ENCODE data around the gene DPEP1.

DPEP1 gene

DNA sequence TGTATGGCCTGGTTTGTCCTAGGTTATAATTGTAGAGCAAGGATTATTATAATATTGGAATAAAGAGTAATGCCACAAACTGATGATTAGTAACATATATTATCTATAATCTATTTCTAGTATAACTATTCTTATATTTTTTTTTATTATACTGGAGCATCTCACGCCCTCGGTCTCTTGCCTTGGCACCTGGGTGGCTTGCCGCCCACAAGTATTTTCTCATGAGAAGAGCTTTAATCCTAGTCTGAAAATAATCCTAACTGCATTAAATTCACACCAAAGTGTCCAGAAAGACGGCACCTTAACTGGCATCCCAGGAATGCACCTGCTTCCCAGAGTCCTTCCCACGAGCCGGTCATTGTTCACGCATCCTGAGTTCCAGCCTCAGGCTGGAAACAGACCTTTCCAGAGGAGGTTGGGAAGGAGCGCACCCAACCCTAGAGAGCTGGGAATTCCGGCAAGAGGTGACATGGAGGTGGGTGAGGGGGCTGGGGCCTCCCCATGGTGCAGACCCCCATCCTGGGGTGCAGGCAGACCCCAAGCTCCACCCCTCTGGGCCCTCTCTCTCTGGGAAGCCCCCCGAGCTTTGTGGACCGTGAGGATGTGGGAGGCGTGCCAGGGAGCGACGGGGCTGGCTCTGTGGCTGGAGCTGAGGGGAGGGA lies 28.1 kb downstream of the DPEP1 start:
- no peaks in the 10 kb centered on the region for H3K79me2 ChIP-seq (ENCODE audit: low read length)
- no peaks in the 10 kb centered on the region for H3K9me3 ChIP-seq (ENCODE audit: insufficient read depth, low read length)
- no peak overlapping the region for H3K27ac ChIP-seq (ENCODE audit: low read length)
- no peak overlapping the region for H3K4me3 ChIP-seq (ENCODE audit: low read length)
- TF ChIP-seq, protein P1, sequence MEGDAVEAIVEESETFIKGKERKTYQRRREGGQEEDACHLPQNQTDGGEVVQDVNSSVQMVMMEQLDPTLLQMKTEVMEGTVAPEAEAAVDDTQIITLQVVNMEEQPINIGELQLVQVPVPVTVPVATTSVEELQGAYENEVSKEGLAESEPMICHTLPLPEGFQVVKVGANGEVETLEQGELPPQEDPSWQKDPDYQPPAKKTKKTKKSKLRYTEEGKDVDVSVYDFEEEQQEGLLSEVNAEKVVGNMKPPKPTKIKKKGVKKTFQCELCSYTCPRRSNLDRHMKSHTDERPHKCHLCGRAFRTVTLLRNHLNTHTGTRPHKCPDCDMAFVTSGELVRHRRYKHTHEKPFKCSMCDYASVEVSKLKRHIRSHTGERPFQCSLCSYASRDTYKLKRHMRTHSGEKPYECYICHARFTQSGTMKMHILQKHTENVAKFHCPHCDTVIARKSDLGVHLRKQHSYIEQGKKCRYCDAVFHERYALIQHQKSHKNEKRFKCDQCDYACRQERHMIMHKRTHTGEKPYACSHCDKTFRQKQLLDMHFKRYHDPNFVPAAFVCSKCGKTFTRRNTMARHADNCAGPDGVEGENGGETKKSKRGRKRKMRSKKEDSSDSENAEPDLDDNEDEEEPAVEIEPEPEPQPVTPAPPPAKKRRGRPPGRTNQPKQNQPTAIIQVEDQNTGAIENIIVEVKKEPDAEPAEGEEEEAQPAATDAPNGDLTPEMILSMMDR (IDR thresholded peaks at IDR 0.05; ENCODE audit: low read depth, low read length) = no peak
- no peak for TF ChIP-seq EZH2phosphoT487 (IDR thresholded peaks at IDR 0.05; ENCODE audit: low read depth)
- no peaks in the 10 kb centered on the region for H4K20me1 ChIP-seq (ENCODE audit: insufficient read depth, low read length)
- H3K9ac ChIP-seq (ENCODE audit: low read length) = no peak overlapping the region
- no peaks in the 10 kb centered on the region for H3K27me3 ChIP-seq (ENCODE audit: low read depth, low read length)
- peaks cover 4% of the 10 kb centered on the region for H3K36me3 ChIP-seq (replicated peaks; ENCODE audit: low read depth, low read length)
- no peaks in the 10 kb centered on the region for H3K4me1 ChIP-seq (ENCODE audit: low read length)
- H2AFZ ChIP-seq (ENCODE audit: low read depth, low read length) = no peak overlapping the region
- H3K4me2 ChIP-seq (ENCODE audit: low read length) = peak overlapping the region; percentile 72; the same call in 1 of the 2 replicates

DNA sequence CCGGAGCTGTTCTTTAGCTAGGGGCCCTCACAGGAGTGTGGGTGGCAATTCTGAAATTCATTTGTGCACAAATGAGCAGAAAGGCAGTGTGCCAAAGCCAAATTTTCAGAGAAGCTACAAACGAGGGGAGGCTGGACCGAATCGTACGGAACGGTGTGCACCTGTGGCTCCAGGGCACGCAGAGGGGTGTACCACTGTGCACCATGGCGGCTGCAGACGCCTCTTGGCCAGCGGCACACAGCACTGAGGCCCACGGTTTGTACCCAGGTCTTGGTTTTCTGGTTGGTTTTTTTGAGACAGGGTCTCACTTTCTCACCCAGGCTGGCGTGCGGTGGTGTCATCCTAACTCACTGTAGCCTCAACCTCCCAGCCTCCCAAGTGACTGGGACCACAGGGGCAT lies 29.1 kb downstream of the DPEP1 start:
- Histone ChIP-seq H3K4me1 (ENCODE audit: low read length) (no peaks in the 10 kb centered on the region), H3K27me3 (ENCODE audit: low read depth, low read length) (no peaks in the 10 kb centered on the region), H3K36me3 (replicated peaks; ENCODE audit: low read depth, low read length) (peaks cover 10% of the 10 kb centered on the region), H3K79me2 (ENCODE audit: low read length) (no peaks in the 10 kb centered on the region), H3K27ac (ENCODE audit: low read length) (no peak overlapping the region), H4K20me1 (ENCODE audit: insufficient read depth, low read length) (no peaks in the 10 kb centered on the region), H3K4me2 (ENCODE audit: low read length) (no peak overlapping the region), H3K4me3 (ENCODE audit: low read length) (no peak overlapping the region), H2AFZ (ENCODE audit: low read depth, low read length) (no peak overlapping the region), H3K9ac (ENCODE audit: low read length) (no peak overlapping the region), H3K9me3 (ENCODE audit: insufficient read depth, low read length) (no peaks in the 10 kb centered on the region)
- TF ChIP-seq, protein P1 (IDR thresholded peaks at IDR 0.05; ENCODE audit: low read depth, low read length) = no peak
- no peak for TF ChIP-seq EZH2phosphoT487 (IDR thresholded peaks at IDR 0.05; ENCODE audit: low read depth)

DNA sequence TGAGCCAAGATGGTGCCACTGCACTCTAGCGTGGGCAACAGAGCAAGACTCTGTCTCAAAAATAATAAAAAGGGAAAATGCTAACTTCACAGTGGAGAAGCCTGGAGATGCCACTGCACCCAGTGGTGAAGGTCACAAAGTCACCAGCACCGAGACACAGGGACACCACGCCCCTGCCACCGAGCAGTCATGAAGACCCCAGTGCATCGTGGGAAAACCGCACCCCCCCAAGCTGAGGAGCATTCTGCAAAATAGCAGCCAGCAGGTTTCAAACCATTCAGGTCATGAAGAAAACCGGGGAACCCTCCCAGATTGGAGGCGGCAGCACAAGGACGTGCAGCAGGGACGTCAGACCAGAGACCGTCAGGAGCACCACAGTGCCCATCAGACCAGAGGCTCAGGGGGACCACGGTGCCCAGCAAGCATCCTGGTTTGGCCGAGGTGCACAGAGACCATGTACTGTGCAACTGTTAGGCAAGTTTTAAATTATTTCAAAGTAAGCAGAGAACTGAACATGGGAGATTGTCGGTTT lies 30.4 kb downstream of the DPEP1 start:
- Histone ChIP-seq H3K9ac (ENCODE audit: low read length) (no peak overlapping the region), H3K79me2 (ENCODE audit: low read length) (no peaks in the 10 kb centered on the region), H2AFZ (ENCODE audit: low read depth, low read length) (no peak overlapping the region), H3K4me2 (ENCODE audit: low read length) (no peak overlapping the region), H3K9me3 (ENCODE audit: insufficient read depth, low read length) (no peaks in the 10 kb centered on the region), H4K20me1 (ENCODE audit: insufficient read depth, low read length) (no peaks in the 10 kb centered on the region), H3K4me1 (ENCODE audit: low read length) (no peaks in the 10 kb centered on the region), H3K36me3 (replicated peaks; ENCODE audit: low read depth, low read length) (peaks cover 10% of the 10 kb centered on the region), H3K27me3 (ENCODE audit: low read depth, low read length) (no peaks in the 10 kb centered on the region), H3K27ac (ENCODE audit: low read length) (no peak overlapping the region), H3K4me3 (ENCODE audit: low read length) (no peak overlapping the region)
- TF ChIP-seq, protein P1 (IDR thresholded peaks at IDR 0.05; ENCODE audit: low read depth, low read length) = no peak
- no peak for TF ChIP-seq EZH2phosphoT487 (IDR thresholded peaks at IDR 0.05; ENCODE audit: low read depth)

DNA sequence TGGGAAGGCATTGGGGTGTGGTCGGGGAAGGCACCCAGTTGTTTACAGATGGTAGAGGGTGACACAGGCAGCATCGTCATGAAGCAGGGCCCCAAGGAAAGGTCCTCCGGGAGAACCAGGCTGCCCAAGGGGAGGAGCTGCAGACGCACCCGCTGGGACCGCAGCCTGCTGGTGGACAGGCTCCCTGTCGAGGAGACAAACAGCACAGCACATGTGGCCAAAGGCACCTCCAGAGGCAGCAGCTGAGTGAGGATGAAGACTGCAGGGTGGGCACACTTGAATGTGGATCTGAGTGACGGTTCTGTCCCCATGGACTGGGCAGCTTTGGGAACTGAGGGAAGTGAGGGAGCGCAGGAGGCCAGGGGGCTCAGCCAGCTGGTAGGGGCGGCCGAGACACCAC lies 31.7 kb downstream of the DPEP1 start:
- no peak overlapping the region for H2AFZ ChIP-seq (ENCODE audit: low read depth, low read length)
- H3K27me3 ChIP-seq (ENCODE audit: low read depth, low read length) = no peaks in the 10 kb centered on the region
- peaks cover 10% of the 10 kb centered on the region for H3K36me3 ChIP-seq (replicated peaks; ENCODE audit: low read depth, low read length)
- H3K27ac ChIP-seq (ENCODE audit: low read length) = no peak overlapping the region
- H4K20me1 ChIP-seq (ENCODE audit: insufficient read depth, low read length) = no peaks in the 10 kb centered on the region
- TF ChIP-seq, protein P1 (IDR thresholded peaks at IDR 0.05; ENCODE audit: low read depth, low read length) = no peak
- no peak for TF ChIP-seq EZH2phosphoT487 (IDR thresholded peaks at IDR 0.05; ENCODE audit: low read depth)
- no peak overlapping the region for H3K4me2 ChIP-seq (ENCODE audit: low read length)
- no peaks in the 10 kb centered on the region for H3K4me1 ChIP-seq (ENCODE audit: low read length)
- no peak overlapping the region for H3K9ac ChIP-seq (ENCODE audit: low read length)
- no peak overlapping the region for H3K4me3 ChIP-seq (ENCODE audit: low read length)
- H3K79me2 ChIP-seq (ENCODE audit: low read length) = no peaks in the 10 kb centered on the region
- H3K9me3 ChIP-seq (ENCODE audit: insufficient read depth, low read length) = no peaks in the 10 kb centered on the region
